ENCODE data around the gene PCDHB1.
A peak's percentile ranks its signal among the peaks of the same experiment; 100 is the strongest.

Gene PCDHB1

GRCh38 chr5:141050622-141051520, at the start of gene PCDHB1:
PCDHB1 (plus strand) TSS chr5:141051374; CDS start chr5:141051471, 97 bp downstream.
- peak; percentile 21 for DNase-seq

- DNase-seq: peak; percentile 70
Observed at GRCh38 chr5:141001446-141001843, 49.7 kb upstream of the PCDHB1 start.

- peak; percentile 92 for DNase-seq
Observed at GRCh38 chr5:141001844-141002604, 49.1 kb upstream of the PCDHB1 start.

GRCh38 chr5:141002605-141002965, 48.6 kb upstream of the PCDHB1 start:
- DNase-seq: no peak

- peak; percentile 71 for DNase-seq
Observed at GRCh38 chr5:141003031-141003430, 48.1 kb upstream of the PCDHB1 start.

- DNase-seq: peak; percentile 89
Observed at GRCh38 chr5:141003791-141004611, 47.2 kb upstream of the PCDHB1 start.

GRCh38 chr5:141007791-141008190, 43.4 kb upstream of the PCDHB1 start:
- no peak for DNase-seq

- DNase-seq: no peak
Observed at GRCh38 chr5:141010047-141010793, 41.0 kb upstream of the PCDHB1 start.

- DNase-seq: no peak
Observed at GRCh38 chr5:141017943-141018342, 33.2 kb upstream of the PCDHB1 start.

GRCh38 chr5:141022384-141022783, 28.8 kb upstream of the PCDHB1 start:
- no peak for DNase-seq

- no peak for DNase-seq
Observed at GRCh38 chr5:141031006-141031405, 20.2 kb upstream of the PCDHB1 start.

GRCh38 chr5:141032626-141033025, 18.5 kb upstream of the PCDHB1 start:
- no peak for DNase-seq

- no peak for DNase-seq
Observed at GRCh38 chr5:141039061-141039460, 12.1 kb upstream of the PCDHB1 start.

GRCh38 chr5:141039517-141039916, 11.7 kb upstream of the PCDHB1 start:
- DNase-seq: peak; percentile 83

- DNase-seq: peak; percentile 95
Observed at GRCh38 chr5:141040093-141040770, 10.9 kb upstream of the PCDHB1 start.

GRCh38 chr5:141040771-141041426, 10.3 kb upstream of the PCDHB1 start:
- DNase-seq: peak; percentile 98

GRCh38 chr5:141041427-141041785, 9.8 kb upstream of the PCDHB1 start:
- DNase-seq: no peak

GRCh38 chr5:141042555-141042954, 8.6 kb upstream of the PCDHB1 start:
- no peak for DNase-seq

GRCh38 chr5:141051521-141051866, 320 bp downstream of the PCDHB1 start:
- no peak for DNase-seq

- DNase-seq: no peak
Observed at GRCh38 chr5:141077826-141078225, 26.7 kb downstream of the PCDHB1 start.

GRCh38 chr5:141082228-141082627, 31.1 kb downstream of the PCDHB1 start:
- DNase-seq: no peak
